ENCODE measurements around the gene CNN2.

Gene CNN2

GRCh38 chr19:1032264-1032867, 6.0 kb downstream of the CNN2 start:
- DNase-seq: no peak

GRCh38 chr19:1035998-1036621, 9.7 kb downstream of the CNN2 start:
- peak in 1 of 2 donors; percentile 37 for DNase-seq

- peak in 1 of 2 donors; percentile 28 for DNase-seq
These were observed 11.2 kb downstream of the CNN2 start for GRCh38 chr19:1037621-1038064.

- peak in 1 of 2 donors; percentile 34 for DNase-seq
These were observed 12.7 kb downstream of the CNN2 start for GRCh38 chr19:1038978-1039645.

- peak; percentile 98 to 99 for DNase-seq
These were observed 13.5 kb downstream of the CNN2 start, which contains the start of gene ABCA7 for GRCh38 chr19:1039646-1040475. TSS of gene ABCA7 (plus strand) at chr19:1040107. CDS start at chr19:1041362, 1,255 bp downstream.

GRCh38 chr19:1040476-1041271, 14.3 kb downstream of the CNN2 start:
- DNase-seq: peak; percentile 92 to 94

- DNase-seq: no peak
These were observed 14.9 kb downstream of the CNN2 start for GRCh38 chr19:1041272-1041834.

GRCh38 chr19:1041835-1042685, 15.7 kb downstream of the CNN2 start:
- DNase-seq: no peak

- no peak for DNase-seq
These were observed 16.5 kb downstream of the CNN2 start for GRCh38 chr19:1042689-1043511.

- peak; percentile 83 for DNase-seq
These were observed 18.8 kb downstream of the CNN2 start for GRCh38 chr19:1045247-1045603.

GRCh38 chr19:1046117-1046626, 19.8 kb downstream of the CNN2 start:
- DNase-seq: no peak

- no peak for DNase-seq
These were observed 20.7 kb downstream of the CNN2 start for GRCh38 chr19:1046836-1047695.

GRCh38 chr19:1047696-1048147, 21.3 kb downstream of the CNN2 start:
- DNase-seq: no peak

GRCh38 chr19:1049106-1049505, 22.7 kb downstream of the CNN2 start:
- no peak for DNase-seq

- no peak for DNase-seq
These were observed 23.4 kb downstream of the CNN2 start for GRCh38 chr19:1049800-1050199.

GRCh38 chr19:1050989-1051788, 24.8 kb downstream of the CNN2 start:
- DNase-seq: no peak

GRCh38 chr19:1051791-1052190, 25.4 kb downstream of the CNN2 start:
- no peak for DNase-seq
